ENCODE results near the gene EMILIN2.

The EMILIN2 gene

GRCh38 chr18:2879889-2880288, 33.1 kb downstream of the EMILIN2 start:
- DNase-seq: no peak

DNA sequence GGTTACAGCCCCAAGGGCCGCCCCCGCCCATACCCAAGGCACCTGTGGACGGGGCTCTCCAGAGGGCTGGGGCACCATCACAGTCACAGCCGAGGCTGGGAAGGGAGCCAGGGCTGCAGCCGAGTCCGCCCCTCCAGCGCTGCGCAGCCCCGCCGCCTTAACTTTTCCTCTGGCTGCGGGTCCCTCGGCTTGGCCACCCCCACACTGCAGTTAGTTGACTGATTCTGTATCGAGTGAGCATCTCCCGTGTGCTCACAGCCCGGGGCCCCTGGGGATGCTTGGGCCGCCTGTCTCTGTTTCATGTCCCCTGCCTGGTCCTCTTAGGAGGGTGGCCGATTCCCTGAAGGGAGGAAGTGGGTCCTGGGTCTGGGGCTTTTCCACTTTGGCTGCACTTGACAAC, 33.7 kb downstream of the EMILIN2 start:
- DNase-seq: no peak

GRCh38 chr18:2881088-2881839, 34.5 kb downstream of the EMILIN2 start:
- DNase-seq: no peak

GRCh38 chr18:2881840-2882195, 35.0 kb downstream of the EMILIN2 start:
- DNase-seq: no peak

DNA sequence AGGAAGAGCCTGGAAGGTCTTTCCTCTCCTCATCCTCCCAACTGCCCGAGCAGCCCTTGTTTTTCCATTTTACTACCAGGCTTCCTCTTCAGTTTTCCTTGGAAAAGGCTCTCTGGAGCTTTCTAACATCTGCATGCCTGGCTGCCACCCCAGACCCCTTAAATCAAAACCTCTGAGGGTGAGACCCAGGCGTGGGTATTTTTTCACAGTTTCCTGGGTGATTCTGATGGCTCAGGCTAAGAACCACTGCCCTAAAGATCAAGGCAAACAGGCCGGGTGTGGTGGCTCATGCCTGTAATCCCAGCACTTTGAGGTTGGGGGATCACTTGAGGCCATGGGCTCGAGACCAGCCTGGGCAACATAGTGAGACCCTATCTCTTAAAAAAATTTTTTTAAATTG, 35.4 kb downstream of the EMILIN2 start:
- no peak for DNase-seq

- no peak for DNase-seq
These were observed 36.4 kb downstream of the EMILIN2 start for GRCh38 chr18:2883076-2883735.

- DNase-seq: no peak
These were observed 38.0 kb downstream of the EMILIN2 start for GRCh38 chr18:2884706-2885285.

DNA sequence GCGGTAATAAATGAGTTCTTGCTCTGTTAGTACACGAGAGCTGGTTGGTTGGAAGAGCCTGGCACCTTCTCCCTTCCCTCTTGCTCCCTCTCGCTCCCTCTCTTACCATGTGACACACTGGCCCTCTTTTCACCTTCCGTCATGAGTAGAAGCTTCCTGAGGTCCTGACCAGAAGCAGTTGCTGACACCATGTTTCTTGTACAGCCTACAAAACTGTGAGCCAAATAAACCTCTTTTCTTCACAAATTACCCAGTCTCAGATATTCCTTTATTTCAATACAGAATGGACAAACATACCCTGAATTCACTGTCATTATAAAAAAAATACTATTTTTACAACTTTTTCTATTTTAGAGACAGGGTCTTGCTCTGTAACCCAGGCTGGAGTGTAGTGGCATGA, 40.7 kb downstream of the EMILIN2 start:
- DNase-seq: no peak

GRCh38 chr18:2889761-2890192, 43.0 kb downstream of the EMILIN2 start:
- no peak for DNase-seq

DNA sequence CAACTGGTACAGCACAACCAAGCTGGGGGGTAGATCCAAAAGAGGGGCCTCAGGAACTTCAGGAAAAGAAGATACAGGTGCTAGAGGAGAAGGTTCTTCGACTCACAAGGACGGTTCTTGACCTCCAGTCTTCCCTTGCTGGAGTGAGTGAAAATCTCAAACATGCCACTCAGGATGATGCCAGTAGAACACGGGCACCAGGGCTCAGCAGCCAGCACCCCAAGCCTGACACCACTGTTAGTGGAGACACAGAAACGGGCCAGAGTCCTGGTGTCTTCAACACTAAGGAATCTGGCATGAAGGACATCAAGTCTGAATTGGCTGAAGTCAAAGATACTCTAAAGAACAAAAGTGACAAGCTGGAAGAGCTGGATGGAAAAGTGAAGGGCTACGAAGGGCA, 43.8 kb downstream of the EMILIN2 start:
- DNase-seq: no peak

DNA sequence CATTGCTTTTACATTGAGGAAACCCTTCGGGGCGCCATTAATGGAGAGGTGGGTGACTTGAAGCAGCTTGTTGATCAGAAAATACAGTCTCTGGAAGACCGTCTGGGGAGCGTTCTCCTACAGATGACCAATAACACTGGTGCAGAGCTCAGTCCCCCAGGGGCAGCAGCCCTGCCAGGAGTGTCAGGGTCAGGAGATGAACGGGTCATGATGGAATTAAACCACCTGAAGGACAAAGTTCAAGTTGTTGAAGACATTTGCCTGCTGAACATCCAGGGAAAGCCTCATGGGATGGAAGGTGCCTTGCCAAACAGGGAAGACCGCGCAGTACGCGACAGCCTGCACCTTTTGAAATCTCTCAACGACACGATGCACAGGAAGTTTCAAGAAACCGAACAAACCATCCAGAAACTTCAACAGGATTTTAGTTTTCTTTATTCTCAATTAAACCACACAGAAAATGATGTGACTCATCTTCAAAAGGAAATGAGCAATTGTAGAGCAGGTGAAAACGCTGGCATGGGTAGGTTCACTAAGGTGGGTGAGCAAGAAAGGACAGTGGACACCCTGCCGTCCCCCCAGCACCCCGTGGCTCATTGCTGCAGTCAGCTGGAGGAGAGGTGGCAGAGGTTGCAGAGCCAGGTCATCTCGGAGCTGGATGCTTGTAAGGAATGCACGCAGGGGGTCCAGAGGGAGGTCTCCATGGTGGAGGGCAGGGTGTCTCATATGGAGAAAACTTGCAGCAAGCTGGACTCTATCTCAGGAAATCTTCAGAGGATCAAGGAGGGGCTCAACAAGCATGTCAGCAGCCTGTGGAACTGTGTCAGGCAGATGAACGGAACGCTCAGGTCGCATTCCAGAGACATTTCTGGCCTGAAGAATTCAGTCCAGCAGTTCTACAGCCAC, 45.0 kb downstream of the EMILIN2 start:
- DNase-seq: no peak

DNA sequence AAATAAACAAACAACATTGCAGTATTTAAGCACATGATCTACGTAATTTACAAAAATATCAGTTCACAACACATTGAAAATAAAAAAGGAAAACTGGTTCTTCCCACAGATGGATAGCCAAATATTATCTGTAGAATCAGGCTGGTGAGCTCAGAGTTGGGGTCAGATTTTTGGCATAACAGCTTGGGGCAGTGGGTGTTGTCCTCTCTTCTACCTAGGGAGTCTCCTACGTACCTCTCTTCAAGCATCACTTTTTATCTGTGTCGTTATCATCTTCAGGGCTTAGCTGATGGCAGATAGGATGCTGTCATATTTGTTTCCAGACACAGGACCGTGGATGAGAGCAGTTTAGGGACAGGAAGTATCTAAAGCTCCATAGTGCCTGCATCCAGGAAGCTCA, 46.2 kb downstream of the EMILIN2 start:
- no peak for DNase-seq

DNA sequence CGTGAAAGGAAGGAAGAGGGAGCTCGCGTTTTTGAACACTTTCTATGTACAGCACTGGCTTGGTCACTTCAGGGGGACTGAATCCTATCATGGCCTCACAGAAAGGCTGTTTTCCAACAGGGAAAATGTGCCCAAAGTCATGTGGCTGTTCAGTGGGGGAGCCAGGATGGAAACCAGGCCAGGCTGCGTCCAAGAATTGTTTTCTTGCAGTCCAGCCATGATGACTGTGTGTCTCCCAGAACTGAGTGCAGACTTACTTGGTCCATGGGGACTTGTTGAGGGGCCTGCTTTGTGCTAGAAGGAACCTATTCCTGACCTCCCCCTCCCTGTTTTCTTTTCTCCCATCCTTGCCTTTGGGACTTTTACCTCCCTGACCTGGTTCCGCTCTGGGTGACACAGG, 46.9 kb downstream of the EMILIN2 start:
- no peak for DNase-seq

DNA sequence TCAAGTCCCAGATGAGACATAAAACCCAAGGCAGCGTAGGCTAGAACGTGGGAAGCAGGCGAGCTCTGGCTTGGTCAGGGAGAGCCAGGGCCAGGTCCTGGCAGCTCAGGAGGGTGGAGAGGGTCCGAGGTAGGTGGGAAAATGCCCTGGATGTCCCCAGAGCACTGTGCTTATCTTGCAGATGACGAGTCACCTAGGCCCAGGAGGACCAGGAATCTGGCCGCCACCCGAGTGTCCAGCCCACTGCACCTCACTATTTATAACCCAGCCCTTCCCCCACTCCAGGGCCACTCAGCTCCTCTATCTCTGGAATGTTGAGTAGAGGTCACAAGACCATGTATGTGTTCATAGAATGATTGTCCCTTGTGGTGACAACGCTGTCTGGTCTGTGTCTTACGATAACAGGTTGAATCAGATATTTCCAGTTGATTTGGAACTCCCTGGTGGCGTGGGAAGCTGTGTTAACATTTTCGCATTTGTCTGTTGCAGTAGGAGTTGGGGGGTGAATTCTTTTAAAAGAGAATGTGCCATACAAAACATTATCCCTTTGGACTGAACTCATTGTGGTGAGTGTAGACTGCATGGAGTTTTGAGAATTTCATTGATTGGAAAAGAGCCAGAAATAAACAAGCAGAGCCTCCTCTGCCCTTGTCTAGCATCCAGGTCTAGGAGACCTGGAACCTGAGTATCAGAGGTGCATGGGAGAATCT, 47.5 kb downstream of the EMILIN2 start:
- no peak for DNase-seq

DNA sequence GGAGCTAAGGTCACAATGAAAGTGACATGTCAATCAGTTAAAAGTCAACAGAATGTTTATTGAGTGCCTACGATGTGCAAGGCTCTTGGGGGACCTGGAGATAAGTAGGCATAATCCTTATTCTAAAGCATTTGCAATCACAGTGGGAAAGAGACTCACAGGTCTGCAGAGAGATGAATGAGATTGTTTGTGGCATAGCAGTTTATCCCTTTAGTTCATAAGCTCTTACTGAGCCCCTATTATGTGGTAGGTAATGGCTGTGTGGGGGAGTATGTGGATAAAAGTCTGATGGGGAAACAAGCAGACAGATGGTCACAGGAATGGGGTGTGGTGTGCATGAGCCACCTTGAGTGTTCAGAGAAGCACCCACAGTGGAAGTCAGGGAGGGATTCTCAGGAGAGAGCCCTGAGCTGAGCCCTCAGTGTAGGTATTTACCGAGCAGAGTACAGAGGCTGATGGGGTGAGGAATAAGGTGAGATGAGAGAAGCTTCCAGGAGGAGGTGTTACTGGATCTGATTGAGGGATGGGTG, 48.1 kb downstream of the EMILIN2 start:
- DNase-seq: no peak

DNA sequence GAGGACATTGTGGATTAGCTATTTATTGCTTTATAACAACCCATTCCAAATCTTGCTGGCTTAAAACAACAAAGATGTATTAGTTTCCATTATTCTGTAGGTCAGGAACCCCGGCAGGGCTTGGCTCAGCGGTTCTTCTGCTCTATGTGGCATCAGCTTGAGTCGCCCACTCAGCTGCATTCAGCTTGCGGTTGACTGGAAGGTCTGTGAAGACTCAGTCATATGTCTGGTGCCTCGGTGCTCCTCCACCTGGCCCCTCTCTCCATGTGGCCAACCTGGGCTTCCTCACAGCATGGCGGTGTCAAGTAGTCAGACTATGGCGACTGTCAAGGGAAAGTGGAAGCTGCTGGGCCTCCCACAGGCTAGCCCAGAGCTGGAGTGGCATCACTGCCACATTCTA, 48.6 kb downstream of the EMILIN2 start:
- no peak for DNase-seq

DNA sequence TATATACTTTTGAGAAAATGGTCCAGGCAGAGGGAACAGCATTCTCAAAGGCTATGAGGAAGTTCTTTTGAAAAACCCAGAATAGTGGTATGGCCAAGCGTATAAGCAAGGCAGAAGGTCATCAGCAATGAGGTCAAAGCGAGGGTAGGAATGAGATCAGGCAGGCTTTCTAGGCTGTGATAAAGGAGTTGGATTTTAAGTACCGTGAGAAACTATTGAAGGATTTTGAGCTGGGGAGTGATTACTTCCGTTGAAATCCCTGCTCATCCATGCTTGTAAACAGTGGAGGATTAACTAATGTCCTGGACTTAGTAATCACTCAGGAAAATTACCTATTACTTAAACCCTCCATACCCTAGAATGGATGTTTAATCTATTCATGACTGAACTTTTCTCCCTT, 50.2 kb downstream of the EMILIN2 start:
- no peak for DNase-seq

GRCh38 chr18:2897448-2898185, 50.8 kb downstream of the EMILIN2 start:
- DNase-seq: no peak

DNA sequence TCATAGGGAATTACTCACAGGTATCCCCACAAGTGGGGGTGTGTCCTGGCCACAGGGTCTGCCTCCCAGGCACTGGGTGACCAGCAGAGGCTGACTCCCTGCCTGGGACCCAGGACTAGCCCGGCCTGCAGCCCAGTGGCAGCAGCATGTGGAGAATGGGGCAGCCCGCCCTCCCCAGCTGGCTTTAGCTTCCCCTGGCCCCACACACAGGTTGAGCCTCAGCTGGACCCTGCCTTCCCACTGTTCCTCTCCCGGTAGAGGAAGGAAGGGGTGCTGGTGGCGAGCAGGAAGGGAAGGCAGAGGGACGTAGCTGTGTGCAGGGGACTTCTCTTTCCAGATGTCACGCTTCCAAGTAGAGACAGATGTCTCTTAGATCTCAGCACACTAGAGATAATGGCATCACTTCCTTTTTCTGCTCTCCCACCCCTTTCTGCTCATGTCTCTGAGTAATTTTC, 51.4 kb downstream of the EMILIN2 start:
- DNase-seq: no peak

GRCh38 chr18:2900684-2901422, 54.0 kb downstream of the EMILIN2 start:
- DNase-seq: no peak

All from NCI-H2171 treated with DMSO at 0.1 percent for 48 hours (cell line).